Measurements from ENCODE around the gene SP100.

The SP100 gene

DNA sequence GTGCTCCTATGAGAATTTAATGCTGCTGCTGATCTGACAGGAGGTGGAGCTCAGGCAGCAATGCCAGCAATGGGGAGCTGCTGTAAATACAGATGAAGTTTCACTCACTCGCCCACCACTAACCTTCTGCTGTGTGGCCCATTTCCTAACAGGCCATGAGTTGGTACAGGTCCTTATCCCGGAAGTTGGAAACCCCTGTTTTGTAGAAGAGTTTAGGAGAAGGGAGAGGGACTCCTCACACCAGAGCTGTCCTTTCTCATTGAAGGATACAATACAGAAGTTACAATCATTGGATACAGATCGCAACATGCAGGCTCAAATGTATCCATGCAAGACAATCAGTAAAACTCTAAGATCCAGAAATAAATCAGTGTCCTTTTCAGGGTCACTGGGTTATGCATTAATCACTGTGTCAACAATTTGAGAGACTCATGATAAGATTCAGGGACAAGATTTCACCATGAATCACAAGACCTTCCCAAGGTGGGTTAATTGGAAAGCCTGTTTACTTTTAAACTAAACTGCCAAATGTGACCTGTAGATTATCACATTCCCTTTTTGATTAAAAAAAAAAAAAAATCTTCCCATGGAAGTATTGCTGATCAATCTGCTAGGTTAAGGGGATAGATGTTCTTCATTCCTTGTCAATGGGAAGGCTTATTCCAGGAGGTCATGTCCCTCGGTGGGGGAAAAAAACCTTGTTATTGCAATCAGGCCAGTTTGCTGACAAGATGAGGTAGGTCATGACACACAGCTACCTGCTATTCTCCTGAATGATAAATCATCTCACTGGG lies 97.2 kb downstream of the SP100 start:
- H3K4me3 ChIP-seq (ENCODE audit: low read depth, low read length), result no peak overlapping the region
- TF ChIP-seq, protein P1, sequence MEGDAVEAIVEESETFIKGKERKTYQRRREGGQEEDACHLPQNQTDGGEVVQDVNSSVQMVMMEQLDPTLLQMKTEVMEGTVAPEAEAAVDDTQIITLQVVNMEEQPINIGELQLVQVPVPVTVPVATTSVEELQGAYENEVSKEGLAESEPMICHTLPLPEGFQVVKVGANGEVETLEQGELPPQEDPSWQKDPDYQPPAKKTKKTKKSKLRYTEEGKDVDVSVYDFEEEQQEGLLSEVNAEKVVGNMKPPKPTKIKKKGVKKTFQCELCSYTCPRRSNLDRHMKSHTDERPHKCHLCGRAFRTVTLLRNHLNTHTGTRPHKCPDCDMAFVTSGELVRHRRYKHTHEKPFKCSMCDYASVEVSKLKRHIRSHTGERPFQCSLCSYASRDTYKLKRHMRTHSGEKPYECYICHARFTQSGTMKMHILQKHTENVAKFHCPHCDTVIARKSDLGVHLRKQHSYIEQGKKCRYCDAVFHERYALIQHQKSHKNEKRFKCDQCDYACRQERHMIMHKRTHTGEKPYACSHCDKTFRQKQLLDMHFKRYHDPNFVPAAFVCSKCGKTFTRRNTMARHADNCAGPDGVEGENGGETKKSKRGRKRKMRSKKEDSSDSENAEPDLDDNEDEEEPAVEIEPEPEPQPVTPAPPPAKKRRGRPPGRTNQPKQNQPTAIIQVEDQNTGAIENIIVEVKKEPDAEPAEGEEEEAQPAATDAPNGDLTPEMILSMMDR (conservative IDR thresholded peaks at IDR 0.05; ENCODE audit: low read depth, low read length), result no peak
- peak; percentile 12 for DNase-seq (ENCODE audit: low read depth)

DNA sequence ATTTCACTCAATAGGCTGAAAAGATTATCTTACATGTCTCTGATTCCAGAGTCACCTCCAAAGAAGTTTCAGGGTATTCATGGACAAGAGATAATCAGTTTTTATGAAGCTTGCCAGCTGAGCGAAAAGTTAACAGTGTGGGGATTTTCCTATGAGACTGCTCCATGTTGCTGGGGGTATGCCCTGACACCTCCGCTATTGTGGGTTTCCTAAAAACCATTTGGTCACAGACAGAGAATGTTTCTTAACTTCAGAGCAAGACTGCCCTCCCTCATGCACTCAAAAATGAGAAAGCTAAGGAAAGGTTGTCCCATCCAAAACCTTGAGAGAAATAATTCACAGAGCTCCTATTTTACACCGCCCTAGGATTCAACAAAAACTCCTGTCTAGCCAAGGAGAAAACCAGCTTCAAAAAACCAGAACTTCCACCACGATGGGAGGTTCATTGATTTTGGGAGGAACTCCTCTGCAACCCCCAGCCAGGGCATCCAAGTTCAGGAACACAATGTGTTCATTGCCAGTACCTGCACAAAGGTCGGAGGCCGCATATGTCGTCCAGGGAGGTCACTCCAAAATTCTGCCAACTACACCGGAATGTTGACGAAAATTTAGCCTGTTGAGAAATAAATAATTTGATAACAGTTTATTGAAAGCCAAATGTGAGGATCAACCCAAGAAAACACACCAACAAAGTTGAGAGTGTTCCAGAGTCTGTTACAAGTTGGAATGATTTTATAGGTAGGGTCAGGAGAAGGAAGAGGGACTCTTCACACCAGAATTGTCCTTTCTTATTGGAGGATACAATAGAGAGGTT lies 104.3 kb downstream of the SP100 start:
- no peak overlapping the region for H3K4me3 ChIP-seq (ENCODE audit: low read depth, low read length)
- TF ChIP-seq, protein P1 (conservative IDR thresholded peaks at IDR 0.05; ENCODE audit: low read depth, low read length), result no peak
- DNase-seq (ENCODE audit: low read depth), result no peak

GRCh38 chr2:230520875-230521155 lies 104.8 kb downstream of the SP100 start:
- TF ChIP-seq, protein P1 (conservative IDR thresholded peaks at IDR 0.05; ENCODE audit: low read depth, low read length), result no peak
- DNase-seq (ENCODE audit: low read depth), result peak; percentile 73
- no peak overlapping the region for H3K4me3 ChIP-seq (ENCODE audit: low read depth, low read length)

GRCh38 chr2:230521386-230521785 lies 105.4 kb downstream of the SP100 start:
- TF ChIP-seq, protein P1 (conservative IDR thresholded peaks at IDR 0.05; ENCODE audit: low read depth, low read length), result no peak

DNA sequence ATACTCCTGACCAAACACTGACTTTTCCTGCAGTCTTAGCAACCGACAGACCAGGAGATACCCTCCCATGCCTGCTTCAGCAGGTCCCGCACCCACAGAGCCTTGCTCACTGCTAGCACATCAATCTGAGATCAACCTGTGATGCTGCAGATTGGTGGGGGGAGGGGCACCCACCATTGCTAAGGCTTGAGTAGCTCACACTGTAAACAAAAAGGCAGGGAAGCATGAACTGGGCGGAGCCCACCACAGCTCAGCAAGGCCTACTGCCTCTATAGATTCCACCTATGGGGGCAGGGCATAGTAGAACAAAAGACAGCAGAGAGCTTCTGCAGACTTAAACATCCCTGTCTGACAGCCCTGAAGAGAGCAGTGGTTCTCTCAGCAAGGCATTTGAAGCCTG lies 109.7 kb downstream of the SP100 start:
- TF ChIP-seq, protein P1 (conservative IDR thresholded peaks at IDR 0.05; ENCODE audit: low read depth, low read length), result no peak
- H3K4me3 ChIP-seq (ENCODE audit: low read depth, low read length), result no peak overlapping the region
- DNase-seq (ENCODE audit: low read depth), result no peak

More at GRCh38 chr2:230521386-230521785, 105.4 kb downstream of the SP100 start:
- no peak for DNase-seq (ENCODE audit: low read depth)
- H3K4me3 ChIP-seq (ENCODE audit: low read depth, low read length), result no peak overlapping the region

GRCh38 chr2:230537531-230537976 lies 121.6 kb downstream of the SP100 start:
- TF ChIP-seq, protein P1 (conservative IDR thresholded peaks at IDR 0.05; ENCODE audit: low read depth, low read length), result no peak
- no peak for DNase-seq (ENCODE audit: low read depth)
- H3K4me3 ChIP-seq (ENCODE audit: low read depth, low read length), result no peak overlapping the region

All from choroid plexus epithelial cell (primary cell).